HEK293T (cell line): Measurements from ENCODE around the gene RAPGEF4.

Experiments
- CTCF ChIA-PET: fragments of 350-600 bp; formaldehyde crosslinking; extraction: SDS; loops from one replicate; lab custom pipeline; 2021; ENCODE audit warnings: antibody characterized with exemption, inconsistent platforms; lab: Yijun Ruan, JAX
- POLR2A ChIA-PET: fragments of 350-600 bp; formaldehyde crosslinking; extraction: SDS; loops from one replicate; lab custom pipeline; 2020; ENCODE audit warnings: antibody characterized with exemption, inconsistent platforms; lab: Yijun Ruan, JAX
- DNase-seq: peaks from one replicate; pipeline ENCODE4 v3.0.0; 2012; ENCODE audit warnings: mixed read lengths; ENCODE audit errors: extremely low spot score
- ARNT ChIP-seq: fragments of 450-650 bp; IDR thresholded peaks from 2 replicates; pipeline ENCODE4 v1.6.1; 2017; ENCODE audit warnings: mild to moderate bottlenecking
- BHLHE40 ChIP-seq: fragments of 450-650 bp; IDR thresholded peaks from 2 replicates; pipeline ENCODE4 v1.6.1; 2016; ENCODE audit warnings: mild to moderate bottlenecking, moderate library complexity, borderline replicate concordance
- CTBP1 ChIP-seq: fragments of 450-650 bp; IDR thresholded peaks from 2 replicates; pipeline ENCODE4 v1.6.1; 2016; ENCODE audit warnings: borderline replicate concordance
- ELF4 ChIP-seq: fragments of 450-650 bp; IDR thresholded peaks from 2 replicates; pipeline ENCODE4 v1.6.1; 2017; ENCODE audit warnings: antibody characterized with exemption
- FOXA1 ChIP-seq: fragments of 450-650 bp; IDR thresholded peaks from 2 replicates; pipeline ENCODE4 v1.6.1; 2016; ENCODE audit warnings: mild to moderate bottlenecking
- FOXK2 ChIP-seq: fragments of 450-650 bp; IDR thresholded peaks from 2 replicates; pipeline ENCODE4 v1.6.1; 2016; ENCODE audit warnings: mild to moderate bottlenecking
- FOXM1 ChIP-seq: fragments of 450-650 bp; IDR thresholded peaks from 2 replicates; pipeline ENCODE4 v1.6.1; 2017; ENCODE audit warnings: mild to moderate bottlenecking, borderline replicate concordance
- HDGF ChIP-seq: fragments of 450-650 bp; IDR thresholded peaks from 2 replicates; pipeline ENCODE4 v1.6.1; 2017; ENCODE audit warnings: antibody characterized with exemption, borderline replicate concordance
- L3MBTL2 ChIP-seq: fragments of 450-650 bp; conservative IDR thresholded peaks from 2 replicates; pipeline ENCODE4 v1.6.1; 2016; ENCODE audit warnings: mild to moderate bottlenecking
- LEF1 ChIP-seq: fragments of 450-650 bp; IDR thresholded peaks from 2 replicates; pipeline ENCODE4 v1.6.1; 2017; ENCODE audit warnings: mild to moderate bottlenecking, borderline replicate concordance
- NFRKB ChIP-seq: fragments of 450-650 bp; IDR thresholded peaks from 2 replicates; pipeline ENCODE4 v1.6.1; 2016; ENCODE audit warnings: mild to moderate bottlenecking, moderate library complexity
- SP1 ChIP-seq: fragments of 450-650 bp; IDR thresholded peaks from 2 replicates; pipeline ENCODE4 v1.6.1; 2017
- SUZ12 ChIP-seq: fragments of 450-650 bp; IDR thresholded peaks from 2 replicates; pipeline ENCODE4 v1.6.1; 2016; ENCODE audit warnings: mild to moderate bottlenecking
- TARDBP ChIP-seq: fragments of 450-650 bp; IDR thresholded peaks from 2 replicates; pipeline ENCODE4 v1.6.1; 2016
- ZNF384 ChIP-seq: fragments of 450-650 bp; IDR thresholded peaks from 2 replicates; pipeline ENCODE4 v1.6.1; 2016
- TF ChIP-seq, protein P1 (sequence below): fragments of 450-650 bp; IDR thresholded peaks from 2 replicates; pipeline ENCODE4 v1.6.1; 2016

RAPGEF4 gene

DNA sequence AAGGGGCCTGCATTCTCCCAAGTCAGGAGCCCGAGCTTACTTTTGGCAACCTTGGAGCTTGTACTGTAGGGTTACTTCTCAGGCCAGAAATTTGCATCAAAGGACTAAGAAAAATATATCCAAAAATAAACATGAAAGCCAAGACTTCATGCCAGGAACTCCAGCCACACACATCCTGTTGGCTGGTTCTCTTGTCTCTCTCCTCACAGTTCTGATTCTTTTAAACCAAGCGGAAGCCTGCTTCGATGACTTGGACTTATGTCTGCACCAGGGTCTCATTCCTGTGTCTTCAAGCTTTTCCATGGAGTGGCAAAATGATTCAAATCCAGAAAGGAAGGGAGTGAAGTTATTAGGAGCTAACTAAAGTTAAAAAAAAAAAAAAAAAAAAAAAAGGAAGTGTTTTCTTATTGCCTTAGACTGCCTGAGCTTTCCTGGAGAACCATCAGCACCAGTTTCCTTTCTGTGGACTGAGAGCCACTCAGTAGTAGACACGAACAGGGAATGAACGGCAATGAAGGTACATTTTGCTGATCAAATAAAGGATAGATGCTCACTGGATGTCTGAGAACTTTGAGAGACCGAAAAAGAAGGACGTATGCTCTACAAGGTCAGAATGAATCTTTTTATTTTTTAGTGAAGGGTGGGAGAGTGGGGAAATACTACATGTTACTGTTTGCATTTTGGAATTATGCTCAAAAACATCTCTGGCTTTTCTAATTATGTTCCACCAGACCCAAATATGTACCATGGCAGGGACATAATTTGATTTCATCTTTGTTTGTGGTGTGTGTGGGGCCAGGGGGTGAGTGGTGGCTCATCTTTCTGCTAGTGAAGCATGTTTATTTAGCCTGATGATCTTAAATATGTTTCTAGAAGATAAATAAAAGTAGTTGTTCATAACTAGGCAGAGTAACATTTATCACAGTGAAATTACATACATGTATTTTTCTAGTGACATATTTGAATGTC is 86.0 kb downstream of the RAPGEF4 start:
- ChIA-PET POLR2A (no interaction called here), CTCF (no interaction called here)

DNA sequence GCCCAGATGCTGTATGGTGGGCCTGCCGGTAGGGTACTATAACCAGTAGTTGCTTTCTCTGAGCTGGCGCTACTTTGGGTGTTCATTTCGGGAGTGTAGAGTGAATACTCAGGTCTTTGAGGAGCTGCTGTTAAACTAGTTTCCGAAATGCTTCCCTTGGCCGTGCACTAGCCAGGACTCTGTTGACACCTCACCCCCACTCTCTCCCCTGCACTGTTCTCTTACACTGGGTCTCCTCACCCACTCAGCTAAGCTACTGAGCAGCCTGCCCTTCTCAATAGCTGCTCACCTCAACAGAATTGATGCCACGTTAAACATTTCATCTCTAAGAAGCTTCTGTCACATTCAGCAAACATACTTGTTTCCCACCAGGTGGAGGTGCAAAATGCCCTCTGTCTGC is 86.9 kb downstream of the RAPGEF4 start:
- CTCF ChIA-PET: no interaction called here
- POLR2A ChIA-PET: no interaction called here
- TF ChIP-seq FOXM1: no peak
- TF ChIP-seq ELF4: no peak
- TF ChIP-seq FOXK2: no peak
- TF ChIP-seq, protein P1, sequence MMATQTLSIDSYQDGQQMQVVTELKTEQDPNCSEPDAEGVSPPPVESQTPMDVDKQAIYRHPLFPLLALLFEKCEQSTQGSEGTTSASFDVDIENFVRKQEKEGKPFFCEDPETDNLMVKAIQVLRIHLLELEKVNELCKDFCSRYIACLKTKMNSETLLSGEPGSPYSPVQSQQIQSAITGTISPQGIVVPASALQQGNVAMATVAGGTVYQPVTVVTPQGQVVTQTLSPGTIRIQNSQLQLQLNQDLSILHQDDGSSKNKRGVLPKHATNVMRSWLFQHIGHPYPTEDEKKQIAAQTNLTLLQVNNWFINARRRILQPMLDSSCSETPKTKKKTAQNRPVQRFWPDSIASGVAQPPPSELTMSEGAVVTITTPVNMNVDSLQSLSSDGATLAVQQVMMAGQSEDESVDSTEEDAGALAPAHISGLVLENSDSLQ: no peak
- no peak for TF ChIP-seq ARNT
- TF ChIP-seq ZNF384: no peak
- TF ChIP-seq HDGF: no peak
- no peak for TF ChIP-seq TARDBP
- TF ChIP-seq L3MBTL2: no peak
- no peak for TF ChIP-seq LEF1
- TF ChIP-seq NFRKB: no peak
- no peak for TF ChIP-seq SUZ12
- TF ChIP-seq CTBP1: no peak
- no peak for TF ChIP-seq BHLHE40
- TF ChIP-seq FOXA1: no peak
- no peak for TF ChIP-seq SP1
- no peak for DNase-seq

More for the DNA sequence above, 86.0 kb downstream of the RAPGEF4 start:
- TF ChIP-seq ZNF384 (no peak), ELF4 (no peak), LEF1 (no peak), FOXK2 (no peak), FOXA1 (no peak), TARDBP (no peak)
- TF ChIP-seq, protein P1: no peak
- DNase-seq: no peak

DNA sequence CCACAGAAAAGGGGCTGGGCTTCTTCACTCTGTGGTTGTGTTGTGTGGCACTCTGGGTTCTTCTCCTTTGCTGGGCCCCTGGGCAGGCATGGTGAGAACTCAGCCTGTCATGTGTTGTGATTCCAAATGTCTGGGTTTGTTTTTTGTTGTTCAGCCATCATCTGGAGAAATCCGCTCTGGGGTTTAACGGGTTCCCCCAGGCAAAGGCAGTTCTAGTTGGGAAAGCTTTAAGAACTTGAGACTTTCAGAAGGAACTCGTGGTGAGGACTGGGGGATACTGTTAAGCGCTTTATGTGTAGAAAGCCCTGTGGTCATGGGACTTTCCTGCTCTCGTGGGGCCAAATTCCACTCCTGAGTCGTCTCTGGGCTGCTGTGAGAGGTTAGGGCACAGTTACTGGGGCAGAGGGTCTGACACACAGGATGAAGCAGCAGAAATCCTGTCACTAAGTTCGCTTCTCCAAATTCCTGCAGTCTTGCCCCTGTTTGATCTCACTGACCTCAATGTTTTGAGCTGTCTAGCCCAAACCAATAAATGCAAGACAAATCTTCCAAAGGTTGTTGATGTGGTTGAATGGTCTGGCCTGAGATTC is 87.7 kb downstream of the RAPGEF4 start:
- no peak for TF ChIP-seq FOXK2
- TF ChIP-seq SP1: no peak
- no peak for TF ChIP-seq ZNF384
- no peak for TF ChIP-seq FOXM1
- no peak for TF ChIP-seq SUZ12
- TF ChIP-seq NFRKB: no peak
- TF ChIP-seq L3MBTL2: no peak
- TF ChIP-seq ARNT: no peak
- TF ChIP-seq ELF4: no peak
- no peak for TF ChIP-seq LEF1
- TF ChIP-seq, protein P1: no peak
- no peak for TF ChIP-seq HDGF
- CTCF ChIA-PET: interaction anchor here (0.5 kb wide), 1 partner anchor 11 kb away, joined by 3 read pairs; no protein-coding TSS in a partner anchor
- no peak for DNase-seq
- POLR2A ChIA-PET: no interaction called here

DNA sequence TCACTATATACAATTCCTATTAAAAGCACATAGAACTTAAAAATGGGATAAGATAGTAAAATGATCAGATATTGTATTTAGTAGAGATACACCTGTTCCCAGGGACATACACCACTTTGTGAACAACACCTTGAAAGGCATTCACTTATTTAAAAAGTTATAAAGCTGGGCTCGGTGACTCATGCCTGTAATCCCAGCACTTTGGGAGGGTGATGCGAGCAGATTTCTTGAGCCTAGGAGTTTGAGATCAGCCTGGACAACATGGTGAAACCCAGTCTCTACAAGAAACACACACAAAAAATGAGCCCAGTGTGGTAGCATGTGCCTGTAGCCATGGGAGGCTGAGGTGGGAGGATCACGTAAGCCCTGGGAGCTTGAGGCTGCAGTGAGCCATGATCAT is 90.9 kb downstream of the RAPGEF4 start:
- TF ChIP-seq ELF4 (no peak), LEF1 (no peak), SUZ12 (no peak), L3MBTL2 (no peak), FOXK2 (no peak), TARDBP (no peak), BHLHE40 (no peak), SP1 (no peak), FOXA1 (no peak), FOXM1 (no peak), NFRKB (no peak), ZNF384 (no peak), CTBP1 (no peak), ARNT (no peak), HDGF (no peak)
- TF ChIP-seq, protein P1: no peak
- CTCF ChIA-PET: no interaction called here
- no peak for DNase-seq
- POLR2A ChIA-PET: no interaction called here

DNA sequence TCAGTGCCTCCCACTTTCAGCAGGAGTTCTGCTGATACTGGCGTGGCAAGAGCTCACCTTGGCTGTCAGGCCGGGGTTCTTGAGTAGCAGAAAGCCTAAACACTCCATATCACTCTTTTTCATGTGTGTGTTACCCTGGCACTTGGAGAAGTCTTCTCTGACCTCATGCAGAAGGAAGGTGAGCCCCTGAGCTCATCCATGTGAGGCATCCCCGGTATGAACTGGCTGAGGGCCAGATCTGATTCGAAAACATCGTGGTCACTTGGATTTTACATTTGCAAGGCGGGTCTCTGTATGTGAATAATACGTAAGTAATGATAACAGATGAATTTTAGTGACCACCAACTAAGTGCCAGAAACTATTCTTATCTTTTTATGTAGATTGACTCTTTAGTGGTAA is 93.6 kb downstream of the RAPGEF4 start:
- POLR2A ChIA-PET: no interaction called here
- CTCF ChIA-PET: interaction anchor here (1.4 kb wide), 1 partner anchor 102 kb away, joined by 3 read pairs; no protein-coding TSS in a partner anchor
- DNase-seq: no peak
- TF ChIP-seq SP1: no peak
- TF ChIP-seq SUZ12: no peak
- TF ChIP-seq, protein P1: no peak
- no peak for TF ChIP-seq ARNT
- TF ChIP-seq LEF1: no peak
- no peak for TF ChIP-seq NFRKB
- TF ChIP-seq FOXM1: no peak
- no peak for TF ChIP-seq TARDBP
- no peak for TF ChIP-seq L3MBTL2
- TF ChIP-seq CTBP1: no peak
- TF ChIP-seq ELF4: no peak
